Measurements from ENCODE around the gene DAB1. TPM values are rescaled to one million over a fixed set of nuclear protein-coding genes. Genes with fewer than 3 reads are reported as not detected.
A peak's percentile ranks its signal among the peaks of the same experiment; 100 is the strongest.
"Not testable (repeated sequence)": the region's sequence is repeated elsewhere in the genome, so short reads cannot be mapped to it uniquely, and the experiment has no call there.

Gene DAB1
- polyA plus RNA-seq, 12 donors, result 1.7 to 8.2 (median 2.7) TPM; not detected in 1

GRCh38 chr1:57222307-57222706 is 201.6 kb downstream of the DAB1 start:
- DNase-seq, result no peak

GRCh38 chr1:57220905-57221304 is 203.0 kb downstream of the DAB1 start:
- DNase-seq, result not testable (repeated sequence)

DNA sequence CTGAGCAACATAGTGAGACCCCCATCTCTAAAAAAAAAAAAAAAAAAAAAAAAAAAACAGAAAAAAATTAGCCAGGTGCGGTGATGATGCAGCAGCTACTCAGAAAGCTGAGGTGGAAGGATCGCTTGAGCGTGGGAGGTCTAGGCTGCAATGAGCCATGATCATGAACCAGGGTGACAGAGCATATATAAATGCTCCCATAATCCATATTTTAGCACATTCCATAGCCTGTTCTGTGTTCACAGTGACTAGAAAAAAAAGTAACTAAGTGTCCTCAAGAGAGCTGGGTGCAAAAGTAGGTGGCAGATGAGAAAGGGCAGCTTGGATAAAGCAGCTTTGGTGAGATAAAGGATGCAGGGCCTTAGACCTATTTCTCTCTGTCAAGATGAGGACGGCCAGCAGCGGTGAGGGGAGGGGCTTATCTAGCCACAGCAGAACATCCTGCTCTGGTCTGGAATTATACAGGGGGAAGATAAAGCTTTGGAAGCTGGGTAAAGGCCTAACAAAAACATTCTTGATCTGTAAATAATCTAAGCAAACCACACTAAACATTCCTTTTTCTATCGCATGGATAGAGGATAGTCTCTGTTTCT is 205.3 kb downstream of the DAB1 start:
- no peak for DNase-seq

- DNase-seq, result no peak
These were observed 206.0 kb downstream of the DAB1 start for GRCh38 chr1:57217905-57218304.

GRCh38 chr1:57214951-57215575 is 208.8 kb downstream of the DAB1 start:
- DNase-seq, result no peak

DNA sequence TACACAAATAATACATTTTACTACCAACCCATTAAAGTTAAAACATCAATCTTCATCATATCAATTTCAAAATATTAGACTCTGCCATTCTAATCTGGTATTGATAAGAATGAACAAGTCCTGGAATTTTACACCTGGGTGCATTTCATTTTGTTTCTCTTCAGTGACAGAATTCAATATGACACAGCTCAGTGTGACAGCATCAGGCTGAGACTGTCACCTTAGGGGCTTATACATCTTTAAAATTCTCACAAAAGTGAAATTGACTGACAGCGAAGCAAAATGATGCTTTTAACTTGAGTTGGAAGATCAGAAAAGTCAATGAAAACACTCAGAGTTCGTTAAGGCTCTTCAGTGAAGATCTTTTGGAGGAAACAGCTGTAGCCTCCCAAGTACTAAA is 213.0 kb downstream of the DAB1 start:
- no peak for DNase-seq

GRCh38 chr1:57209495-57209894 is 214.4 kb downstream of the DAB1 start:
- DNase-seq, result no peak

DNA sequence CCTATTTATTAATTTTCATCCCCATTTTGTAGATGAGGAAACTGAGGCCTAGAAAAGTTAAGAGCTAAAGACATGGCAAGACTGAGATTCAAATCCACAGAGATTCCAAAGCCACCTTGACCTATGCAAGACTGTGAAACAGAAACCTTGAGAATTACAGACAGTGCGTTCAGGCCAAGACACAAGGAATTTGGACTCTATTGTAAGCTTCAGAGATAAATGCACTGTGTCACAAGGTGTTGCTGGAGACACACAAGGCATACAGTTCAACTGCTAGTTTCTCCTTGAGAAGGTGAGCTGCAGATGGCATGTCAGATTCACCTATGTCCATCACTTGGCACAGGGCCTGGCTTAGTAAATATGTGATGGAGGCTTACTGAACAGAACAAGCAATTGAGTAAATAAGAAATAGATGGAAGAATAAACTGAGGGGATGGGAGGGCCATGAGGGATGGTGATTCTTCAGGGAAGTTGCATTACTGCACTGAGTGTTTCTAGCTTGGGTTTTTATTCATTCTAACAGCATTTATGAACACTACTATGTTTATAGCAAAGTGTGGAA is 215.0 kb downstream of the DAB1 start:
- no peak for DNase-seq

- no peak for DNase-seq
These were observed 217.8 kb downstream of the DAB1 start for GRCh38 chr1:57206038-57206437.

GRCh38 chr1:57204942-57205787 is 218.7 kb downstream of the DAB1 start:
- no peak for DNase-seq

DNA sequence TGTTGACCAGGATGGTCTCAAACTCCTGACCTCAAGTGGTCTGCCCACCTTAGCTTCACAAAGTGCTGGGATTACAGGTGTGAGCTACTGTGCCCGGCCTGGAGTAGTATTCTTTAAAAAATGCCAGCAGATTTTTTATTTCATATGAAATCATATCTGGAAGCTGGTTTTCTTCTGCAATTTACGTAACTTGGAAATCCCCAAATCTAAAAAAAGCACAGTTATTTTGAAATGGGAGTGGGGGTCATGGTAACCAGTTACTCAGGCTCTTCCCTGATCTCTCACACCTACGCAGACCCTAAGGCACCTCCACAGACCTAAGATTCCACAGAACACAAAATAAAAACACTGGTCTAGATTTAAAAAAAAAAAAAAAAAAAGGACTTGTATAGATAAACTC is 219.8 kb downstream of the DAB1 start:
- no peak for DNase-seq

DNA sequence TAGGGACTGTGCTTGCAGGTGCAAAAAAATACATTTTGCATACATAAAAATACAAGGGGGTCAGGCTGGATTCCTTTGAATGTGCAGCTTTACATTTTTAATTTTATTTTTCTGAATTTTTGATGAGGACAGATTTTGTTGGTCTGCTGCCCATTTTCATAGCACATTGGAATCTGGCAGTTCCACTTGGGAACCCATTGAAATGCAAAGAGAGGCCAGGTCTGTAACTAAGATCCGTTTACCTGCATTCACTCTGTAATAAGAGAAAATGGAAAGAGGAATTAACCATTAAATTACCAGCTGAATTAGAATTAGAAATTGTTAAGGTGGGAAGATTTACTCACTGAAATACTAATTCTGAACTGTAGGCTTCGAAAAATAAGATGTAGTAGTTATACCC is 221.6 kb downstream of the DAB1 start:
- peak; percentile 0 for DNase-seq

DNA sequence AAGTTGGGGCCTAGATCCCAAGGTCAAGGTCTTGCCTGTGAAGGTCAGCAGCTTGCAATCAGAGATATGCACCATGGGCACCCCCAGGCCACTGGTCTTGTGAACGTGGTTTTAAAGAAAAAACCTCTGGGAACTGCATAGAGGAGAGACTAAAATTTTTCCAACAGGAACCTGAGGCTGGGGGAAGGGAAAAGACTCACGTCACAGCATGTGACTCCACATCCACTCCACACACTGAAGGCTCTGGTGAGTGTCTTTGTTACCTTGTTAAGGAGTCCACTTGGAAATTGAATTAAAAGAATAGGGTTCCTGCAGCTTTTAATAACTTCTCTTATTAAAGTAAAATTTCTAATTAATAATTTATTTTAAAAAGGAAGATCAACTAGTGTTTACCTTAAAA is 224.9 kb downstream of the DAB1 start:
- no peak for DNase-seq

DNA sequence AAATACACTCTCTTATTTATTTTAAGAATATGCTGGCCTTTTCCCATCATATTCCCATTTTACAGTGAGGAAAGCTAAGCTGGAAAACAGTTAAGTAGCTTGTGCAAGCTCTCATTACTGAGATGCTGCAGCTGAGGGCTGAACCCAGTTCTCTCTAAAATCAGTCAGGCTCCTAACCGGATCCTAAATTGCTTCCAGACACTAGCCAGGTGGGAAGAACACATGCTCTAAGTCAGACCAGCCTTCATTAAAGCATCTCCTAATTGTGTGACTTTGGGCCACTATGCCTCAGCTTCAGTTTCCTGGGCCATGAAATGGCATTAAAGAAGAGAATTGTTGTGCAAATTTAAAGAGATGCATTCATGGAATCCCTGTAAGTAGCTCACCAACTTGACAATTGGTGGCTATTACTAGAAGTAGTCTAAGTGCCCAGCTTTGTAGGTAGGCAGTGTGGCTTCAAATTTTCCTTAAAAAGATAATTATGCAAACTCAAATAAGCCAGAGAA is 228.4 kb downstream of the DAB1 start:
- no peak for DNase-seq

DNA sequence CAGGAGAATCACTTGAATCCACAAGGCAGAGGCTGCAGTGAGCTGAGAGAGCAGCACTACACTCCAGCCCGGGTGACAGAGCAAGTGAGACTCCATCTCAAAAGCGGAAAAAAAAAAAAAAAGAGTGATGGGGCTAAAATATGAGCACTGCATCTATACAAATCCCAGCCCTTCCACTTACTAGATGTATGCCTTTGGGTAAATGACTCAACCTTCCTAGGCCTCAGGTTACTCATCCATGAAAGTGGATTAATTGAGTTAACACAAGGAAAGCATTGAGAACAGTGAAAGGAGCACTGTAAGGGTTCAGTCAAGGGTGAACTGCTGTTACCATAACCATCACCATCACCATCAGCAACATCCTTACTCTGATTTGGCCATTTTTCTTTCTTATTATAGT is 231.6 kb downstream of the DAB1 start:
- DNase-seq, result no peak

DNA sequence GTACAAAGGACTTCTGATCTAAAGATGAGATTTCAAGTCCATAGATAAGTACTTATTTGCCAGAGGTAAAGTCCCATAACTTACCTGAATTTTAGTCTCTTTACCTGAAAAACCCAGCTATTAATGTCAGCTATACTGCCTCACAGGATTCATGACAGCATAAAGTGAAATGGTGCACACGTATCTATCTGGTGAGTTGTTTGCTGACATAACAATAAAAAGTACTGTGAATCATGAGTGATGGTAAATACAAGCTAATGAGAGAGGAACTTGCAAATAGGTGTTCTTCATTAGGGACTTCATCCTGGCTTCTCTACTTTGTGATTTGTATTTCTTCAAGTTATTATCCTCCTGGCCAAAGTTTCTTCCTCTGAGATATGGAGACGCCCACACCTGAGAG is 233.0 kb downstream of the DAB1 start:
- DNase-seq, result no peak

DNA sequence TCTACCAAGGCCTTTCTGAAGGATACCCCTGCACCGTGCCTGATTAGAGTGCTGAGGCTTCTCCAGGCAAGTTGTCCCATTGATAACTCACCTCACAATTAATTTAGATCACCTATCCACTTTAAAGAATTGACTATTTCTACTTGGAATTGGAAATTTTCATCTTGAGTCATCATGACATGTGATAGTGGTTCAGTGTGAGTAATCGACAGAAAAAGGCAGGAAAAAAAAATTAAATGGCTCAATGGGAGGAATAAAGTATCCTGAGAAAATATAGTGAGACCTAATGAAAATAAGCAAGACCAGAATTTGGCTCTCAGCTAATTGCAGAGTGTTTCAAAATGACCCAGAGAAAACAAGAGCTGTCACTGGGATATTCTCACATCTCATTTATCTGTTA is 235.7 kb downstream of the DAB1 start:
- DNase-seq, result no peak

DNA sequence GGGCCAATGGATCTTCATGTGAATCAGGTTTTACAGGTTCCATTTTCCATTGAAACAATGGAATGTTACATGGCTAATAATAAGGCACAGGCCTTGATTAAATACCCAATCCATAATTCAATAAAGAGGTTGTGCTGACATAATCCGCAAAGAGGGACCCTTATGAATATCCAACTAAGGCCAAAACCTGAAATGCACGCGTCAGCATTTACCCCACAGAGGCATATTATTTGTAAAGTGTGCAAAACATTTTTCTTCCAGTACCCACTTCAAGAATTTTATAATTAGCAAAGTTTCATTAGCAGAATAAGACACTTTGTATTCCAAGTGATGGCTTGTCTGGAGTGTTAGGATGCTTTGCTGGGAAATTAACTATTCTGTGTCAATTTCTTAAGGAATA is 237.4 kb downstream of the DAB1 start:
- DNase-seq, result no peak

GRCh38 chr1:57179001-57179400 is 244.9 kb downstream of the DAB1 start:
- DNase-seq, result no peak

DNA sequence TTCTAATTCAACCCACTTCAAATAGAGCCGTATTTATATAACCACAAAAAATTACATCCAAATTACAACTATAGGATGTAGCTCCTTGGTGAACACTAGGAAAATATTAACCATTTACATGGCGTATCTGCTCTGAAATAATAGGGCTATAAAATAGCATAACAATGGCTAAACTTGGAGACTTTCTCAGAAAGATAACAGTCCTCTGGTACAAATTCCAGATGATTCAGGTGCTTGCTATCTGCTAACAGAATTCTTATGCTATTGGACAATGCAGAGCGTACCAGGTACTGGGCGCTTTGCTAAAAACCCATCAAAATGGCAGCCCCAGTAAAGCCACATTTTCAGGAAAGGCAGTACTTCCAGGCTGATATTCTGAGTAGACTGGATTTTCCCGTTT is 248.4 kb downstream of the DAB1 start:
- no peak for DNase-seq

- no peak for DNase-seq
These were observed 251.8 kb downstream of the DAB1 start for GRCh38 chr1:57172040-57172439.

- DNase-seq, result no peak
These were observed 255.9 kb downstream of the DAB1 start for GRCh38 chr1:57167997-57168396.

- DNase-seq, result no peak
These were observed 258.3 kb downstream of the DAB1 start for GRCh38 chr1:57165546-57165945.

Data from muscle of arm (tissue), 12 donors.